ENCODE measurements around the gene FMC1. TPM values are rescaled to one million over a fixed set of nuclear protein-coding genes. Genes with fewer than 3 reads are reported as not detected.

FMC1 gene
- total and polyA plus RNA-seq, 12 donors = 24.9 to 96.3 (median 44.0) TPM

- no peak for TF ChIP-seq CTCF (IDR thresholded peaks at IDR 0.05)
- Histone ChIP-seq H3K9me3 (no peaks in the 10 kb centered on the region), H3K4me1 (peaks cover 0 to 7% (median 0%) of the 10 kb centered on the region in 9 donors), H3K27ac (no peak overlapping the region), H3K27me3 (no peaks in the 10 kb centered on the region), H3K36me3 (peaks cover 0 to 100% (median 34%) of the 10 kb centered on the region in 9 donors), H3K4me3 (no peak overlapping the region)
- intact Hi-C loops (cut with DNase I) = no loop called here
- WGBS, 2 donors = 92% methylated on average over 6 of the region's 6 CpGs
- DNase-seq (no peak), ATAC-seq (peak in 2 of 8 donors; percentile 23 to 24)
Measured at GRCh38 chr7:139382439-139382838, 41.3 kb downstream of the FMC1 start.

- peaks cover 0 to 100% (median 16%) of the 10 kb centered on the region in 9 donors for H3K36me3 ChIP-seq
- H3K9me3 ChIP-seq = no peaks in the 10 kb centered on the region
- intact Hi-C loops (cut with DNase I) = no loop called here
- 97 to 99% methylated on average over 3 of the region's 3 CpGs for WGBS, 2 donors
- ATAC-seq = no peak
- no peak for TF ChIP-seq CTCF (IDR thresholded peaks at IDR 0.05)
- peaks cover 0 to 11% (median 0%) of the 10 kb centered on the region in 9 donors for H3K4me1 ChIP-seq
- no peak overlapping the region for H3K4me3 ChIP-seq
- no peaks in the 10 kb centered on the region for H3K27me3 ChIP-seq
- DNase-seq = no peak
- no peak overlapping the region for H3K27ac ChIP-seq
Measured at GRCh38 chr7:139384611-139385010, 43.5 kb downstream of the FMC1 start.

GRCh38 chr7:139387594-139387993 is 46.5 kb downstream of the FMC1 start:
- Histone ChIP-seq H3K27me3 (no peaks in the 10 kb centered on the region), H3K36me3 (peaks cover 0 to 100% (median 18%) of the 10 kb centered on the region in 9 donors), H3K4me1 (peaks cover 0 to 5% (median 0%) of the 10 kb centered on the region in 9 donors), H3K4me3 (no peak overlapping the region), H3K27ac (no peak overlapping the region), H3K9me3 (no peaks in the 10 kb centered on the region)
- WGBS, 2 donors = 94 to 96% methylated on average over 5 of the region's 5 CpGs
- intact Hi-C loops (cut with DNase I) = no loop called here
- DNase-seq (no peak), ATAC-seq (no peak)
- TF ChIP-seq CTCF (IDR thresholded peaks at IDR 0.05) = no peak

- 88 to 93% methylated on average over 3 of the region's 3 CpGs for WGBS, 2 donors
- ATAC-seq = no peak
- DNase-seq = no peak
- Histone ChIP-seq H3K4me1 (peaks cover 0 to 5% (median 0%) of the 10 kb centered on the region in 9 donors), H3K36me3 (peaks cover 0 to 100% (median 18%) of the 10 kb centered on the region in 9 donors), H3K27me3 (no peaks in the 10 kb centered on the region), H3K4me3 (no peak overlapping the region), H3K9me3 (no peaks in the 10 kb centered on the region), H3K27ac (no peak overlapping the region)
- TF ChIP-seq CTCF (IDR thresholded peaks at IDR 0.05) = no peak
- intact Hi-C loops (cut with DNase I) = no loop called here
Measured at GRCh38 chr7:139389091-139389490, 48.0 kb downstream of the FMC1 start.

Measured in heart right ventricle (tissue), 16 donors.